Left forelimb (tissue), 1 donor: Measurements from ENCODE around the gene SMOC1.

Experiments
- DNase-seq: peaks from one replicate; pipeline ENCODE4 v3.0.0-alpha.2; 2018; ENCODE audit warnings: low spot score

The SMOC1 gene

GRCh38 chr14:69863083-69863482 lies 16.1 kb upstream of the SMOC1 start:
- DNase-seq: no peak

- no peak for DNase-seq
Measured at GRCh38 chr14:69865701-69866365, 13.4 kb upstream of the SMOC1 start.

DNA sequence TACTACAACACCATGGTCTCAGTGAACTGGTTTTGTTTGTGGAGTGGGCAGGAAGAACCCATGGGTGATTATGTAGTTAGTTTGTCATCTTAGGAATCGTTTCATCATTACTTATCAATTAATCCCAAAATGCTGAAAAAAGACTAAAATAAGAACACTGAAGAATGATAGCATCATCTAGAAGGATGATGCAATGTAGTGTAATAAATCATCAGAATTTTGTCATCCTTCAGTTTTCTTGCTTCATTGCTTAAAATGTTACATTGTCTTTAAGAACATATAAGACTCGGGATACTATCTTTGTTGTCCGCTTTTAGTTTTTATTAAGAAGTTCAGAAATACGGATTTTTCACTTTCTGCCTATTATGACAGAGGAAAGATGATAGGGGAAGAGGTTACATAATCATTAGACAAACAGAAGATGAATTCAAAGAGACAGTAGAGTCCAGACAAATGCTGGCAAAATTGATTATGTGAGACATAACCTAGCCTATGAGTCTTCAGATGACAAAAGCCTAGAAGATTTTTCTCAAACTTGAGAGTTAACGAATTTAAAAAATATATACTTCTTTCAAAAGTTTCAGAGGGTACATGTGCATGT lies 10.8 kb upstream of the SMOC1 start:
- DNase-seq: no peak

GRCh38 chr14:69870613-69871012 lies 8.6 kb upstream of the SMOC1 start:
- DNase-seq: no peak

DNA sequence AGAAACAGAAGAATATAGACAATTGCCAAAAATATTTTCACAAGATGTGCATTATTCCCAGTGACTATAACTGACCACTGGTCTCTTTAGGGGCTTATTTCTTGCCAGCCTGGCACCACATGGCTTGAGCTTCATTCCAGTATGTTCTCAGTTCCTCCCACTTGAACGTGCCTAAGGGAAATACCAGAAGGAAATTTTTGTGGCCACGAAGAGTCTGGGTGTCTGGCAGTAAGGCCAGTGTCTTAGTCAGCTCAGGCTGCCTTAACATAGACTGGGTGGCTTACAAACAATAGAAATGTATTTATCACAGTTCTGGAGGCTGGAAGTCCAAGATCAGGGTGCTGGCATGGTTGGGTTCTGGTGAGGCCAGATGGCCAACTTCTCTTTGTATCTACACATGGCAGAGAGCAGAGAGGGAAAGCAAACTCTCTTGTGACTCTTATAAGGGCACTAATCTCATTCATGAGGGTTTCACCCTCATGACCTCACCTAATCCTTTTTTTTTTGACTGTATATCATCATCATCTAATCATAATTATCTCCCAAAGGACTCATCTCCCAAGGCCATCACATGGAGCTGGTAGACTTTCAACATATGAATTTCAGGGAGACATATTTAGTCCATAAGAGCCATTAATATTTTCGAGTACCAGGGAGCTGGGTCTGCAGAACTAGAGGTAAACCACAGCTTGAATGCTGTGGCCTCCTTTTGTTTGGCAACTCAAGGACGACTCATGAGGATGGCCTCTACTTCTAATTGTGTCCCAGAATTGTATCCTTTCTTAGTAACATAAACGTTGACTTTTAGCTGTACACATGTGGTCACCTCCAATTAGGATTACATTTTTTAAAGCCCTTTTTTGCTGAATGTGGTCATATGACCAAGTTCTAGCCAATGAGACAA lies 5.1 kb upstream of the SMOC1 start:
- no peak for DNase-seq

GRCh38 chr14:69876221-69876847 lies 2.9 kb upstream of the SMOC1 start:
- no peak for DNase-seq

GRCh38 chr14:69876848-69877306 lies 2.3 kb upstream of the SMOC1 start:
- DNase-seq: no peak

- DNase-seq: no peak
Measured at GRCh38 chr14:69877492-69877891, 1.7 kb upstream of the SMOC1 start.

GRCh38 chr14:69878251-69878650 lies 965 bp upstream of the SMOC1 start:
- DNase-seq: no peak

GRCh38 chr14:69880044-69880487 lies 850 bp downstream of the SMOC1 start:
- DNase-seq: no peak

DNA sequence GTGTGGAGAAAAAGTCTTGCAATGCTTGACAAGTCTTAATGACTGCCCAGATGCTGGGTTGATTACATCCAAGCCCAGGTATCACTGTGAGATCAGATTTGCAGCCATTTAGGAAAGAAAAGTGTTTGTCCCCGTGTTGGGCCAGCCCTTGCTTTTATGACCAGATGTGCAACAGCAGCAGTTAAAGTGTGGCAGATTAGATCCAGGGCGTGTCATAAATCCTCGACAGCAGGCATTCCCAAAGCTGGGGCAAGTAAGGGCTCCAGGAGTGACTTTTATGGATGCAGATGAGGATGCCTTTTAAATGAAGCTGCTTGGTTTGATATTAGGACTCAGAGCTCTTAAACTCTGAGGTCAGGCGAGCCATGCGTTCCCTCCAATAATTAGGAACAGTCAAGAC lies 1.7 kb downstream of the SMOC1 start:
- DNase-seq: no peak

DNA sequence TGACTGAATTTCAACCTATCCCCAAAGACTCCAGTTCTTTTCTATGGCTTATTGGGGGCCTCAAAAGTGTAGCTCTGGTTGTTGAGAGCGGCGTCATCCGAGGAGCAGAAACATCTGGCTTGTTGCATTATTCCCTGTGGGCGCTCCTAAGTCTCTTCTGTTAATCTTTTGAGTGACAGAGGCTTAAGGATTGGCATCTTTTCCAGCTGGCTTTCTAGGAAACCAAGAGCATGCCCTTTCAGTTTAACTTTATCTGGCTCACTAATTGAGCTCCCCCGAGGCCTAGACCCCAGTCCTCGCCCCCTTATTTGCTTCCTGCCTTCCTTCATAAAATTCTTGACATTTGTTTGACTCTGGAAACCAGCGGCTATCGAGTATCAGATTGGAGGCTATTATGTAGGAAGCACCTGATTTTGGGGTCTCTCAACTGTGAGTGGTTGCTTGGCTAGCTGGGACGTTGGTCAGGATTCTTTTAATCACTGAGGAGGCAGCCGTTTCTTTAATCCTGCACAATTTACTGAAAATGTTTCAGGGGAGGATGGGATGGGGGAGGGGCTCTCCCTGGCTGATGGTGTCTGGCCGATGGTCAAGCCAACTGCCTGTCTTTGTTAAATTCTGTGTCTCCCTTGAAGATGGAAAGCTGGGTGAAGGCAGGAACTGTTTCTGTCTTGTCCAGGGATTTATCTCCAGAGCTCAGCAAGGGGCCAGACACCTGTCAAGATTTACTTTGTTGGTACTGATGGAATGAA lies 3.1 kb downstream of the SMOC1 start:
- DNase-seq: no peak

GRCh38 chr14:69882915-69883314 lies 3.7 kb downstream of the SMOC1 start:
- no peak for DNase-seq

GRCh38 chr14:69886453-69887242 lies 7.4 kb downstream of the SMOC1 start:
- no peak for DNase-seq

DNA sequence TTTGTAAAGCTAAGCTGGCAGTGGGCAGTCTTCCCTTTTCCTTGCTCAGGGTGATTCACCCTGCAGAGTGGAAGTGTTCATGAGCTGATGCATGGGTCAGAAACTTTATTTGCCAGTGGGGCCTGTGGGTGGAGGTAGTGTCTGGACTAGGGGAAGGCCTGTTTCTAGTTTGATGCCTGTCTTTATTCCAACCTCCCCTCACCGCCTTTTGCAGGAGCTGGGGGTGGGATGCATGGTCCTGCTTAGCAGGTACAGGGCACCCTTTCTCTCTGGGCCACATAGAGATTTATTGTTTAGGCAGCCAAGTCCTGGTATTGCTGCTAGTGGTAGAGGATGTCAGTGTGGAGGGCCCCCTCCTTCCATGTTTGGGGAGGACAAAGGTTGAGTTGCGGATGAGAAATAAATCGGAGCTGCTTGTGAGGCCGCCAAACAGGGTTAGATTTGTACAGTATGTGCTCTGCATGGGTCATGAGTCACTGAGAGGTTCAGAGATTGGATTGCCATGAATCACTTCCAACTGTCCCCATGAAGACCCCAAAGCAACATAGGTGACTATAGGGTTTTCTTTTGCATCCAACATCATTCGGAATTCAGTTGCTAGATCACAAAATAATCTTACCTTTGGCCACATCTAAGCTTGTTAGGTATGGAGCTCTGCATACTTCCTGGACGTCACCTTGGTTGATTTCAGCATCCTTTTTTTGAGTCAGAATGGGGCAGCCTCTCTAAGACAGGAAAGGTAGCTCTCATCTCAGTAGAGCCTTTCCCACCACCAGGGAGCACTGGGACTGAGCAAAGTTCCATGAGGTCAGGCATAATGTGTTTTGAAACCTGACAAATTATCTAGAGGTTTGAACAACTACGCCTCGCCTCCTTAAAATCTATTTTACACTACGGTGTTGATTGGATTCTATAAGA lies 8.8 kb downstream of the SMOC1 start:
- no peak for DNase-seq

DNA sequence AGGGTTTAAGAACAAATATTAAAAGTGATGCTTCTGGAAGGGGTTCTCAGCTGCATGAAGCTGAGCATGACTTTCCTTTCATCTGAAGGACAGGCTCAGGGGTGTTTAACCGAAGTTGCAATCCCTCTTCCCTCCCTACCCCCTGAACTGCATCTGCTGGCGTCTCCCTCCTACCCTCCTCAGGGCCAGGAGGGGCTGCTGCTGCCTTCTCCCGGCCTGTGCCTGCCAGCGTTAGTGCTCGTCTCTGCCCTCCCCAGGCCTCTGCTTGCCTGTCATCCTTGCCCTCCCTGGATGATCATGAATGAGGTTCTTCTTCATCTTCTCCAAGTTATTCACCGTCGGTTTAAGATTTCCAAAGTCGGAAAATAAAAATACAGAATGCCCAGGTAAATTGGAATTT lies 12.2 kb downstream of the SMOC1 start:
- no peak for DNase-seq

DNA sequence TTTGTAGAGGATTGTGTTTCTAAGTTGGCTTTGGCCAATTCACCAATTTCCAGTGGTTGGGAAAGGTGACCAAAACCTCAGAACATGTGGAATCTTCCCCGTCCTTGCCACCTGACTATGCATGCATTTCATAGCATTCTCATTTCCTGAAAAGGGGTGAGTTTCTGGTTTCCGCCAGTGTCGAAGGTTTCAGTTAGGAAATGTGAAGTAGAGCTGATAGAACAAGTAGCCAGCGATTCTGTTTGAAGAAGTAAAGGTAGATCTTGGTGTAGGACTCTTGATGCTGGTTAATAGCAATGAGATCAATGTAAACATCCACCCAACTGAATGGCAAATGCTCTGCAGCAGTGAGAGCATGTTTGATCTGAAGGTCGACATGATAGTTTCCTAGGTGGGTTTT lies 15.9 kb downstream of the SMOC1 start:
- no peak for DNase-seq

GRCh38 chr14:69896080-69896479 lies 16.9 kb downstream of the SMOC1 start:
- DNase-seq: no peak

DNA sequence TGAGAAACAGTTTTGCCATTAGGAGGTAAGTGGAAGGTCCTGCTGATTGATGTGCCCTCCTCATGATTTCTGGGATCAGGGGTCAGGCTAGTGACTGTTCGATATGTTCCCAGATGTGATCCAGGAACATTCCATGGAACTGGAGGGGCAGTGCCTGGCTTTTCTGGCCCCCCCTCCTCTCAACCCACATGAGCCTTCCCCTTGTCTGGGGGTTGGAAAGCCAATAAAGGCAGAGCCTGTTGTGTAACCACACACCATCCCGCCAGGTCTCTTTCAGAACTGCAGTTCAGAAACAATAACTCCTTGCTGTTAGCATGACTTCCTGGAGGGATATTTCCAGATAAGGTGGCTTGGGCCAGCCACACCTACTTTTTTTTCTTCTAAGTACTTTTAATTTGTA lies 17.8 kb downstream of the SMOC1 start:
- no peak for DNase-seq

DNA sequence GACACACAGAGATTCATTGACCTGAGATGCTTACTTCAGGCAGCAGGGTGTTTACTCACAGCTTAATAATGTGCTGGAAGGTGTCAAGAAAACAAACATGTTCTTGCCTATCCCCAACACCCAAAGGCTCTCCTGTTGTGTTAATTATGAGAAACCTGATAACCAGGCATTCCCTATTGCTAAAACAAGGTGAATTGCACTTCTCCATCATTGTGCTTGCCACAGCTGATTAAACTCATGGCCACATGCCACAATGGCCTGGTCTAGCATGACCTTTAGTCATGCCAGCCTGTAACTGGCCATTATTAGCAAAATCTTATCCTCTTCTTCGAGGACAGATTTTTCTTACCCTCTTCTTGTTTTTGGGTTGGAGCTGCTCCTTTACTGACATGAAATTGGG lies 21.4 kb downstream of the SMOC1 start:
- no peak for DNase-seq
